ENCODE measurements around the gene PRODH2.
"Not testable (repeated sequence)": the region's sequence is repeated elsewhere in the genome, so short reads cannot be mapped to it uniquely, and the experiment has no call there.

Gene PRODH2

GRCh38 chr19:35796645-35797542 is 15.8 kb downstream of the PRODH2 start:
- no peak for DNase-seq (ENCODE audit: low read depth)

GRCh38 chr19:35795564-35795963 is 17.1 kb downstream of the PRODH2 start:
- DNase-seq (ENCODE audit: low read depth), result not testable (repeated sequence)

- DNase-seq (ENCODE audit: low read depth), result no peak
Observed at GRCh38 chr19:35793381-35794165, 19.1 kb downstream of the PRODH2 start.

- no peak for DNase-seq (ENCODE audit: low read depth)
Observed at GRCh38 chr19:35792888-35793287, 19.8 kb downstream of the PRODH2 start.

- no peak for DNase-seq (ENCODE audit: low read depth)
Observed at GRCh38 chr19:35792312-35792711, 20.3 kb downstream of the PRODH2 start.

- DNase-seq (ENCODE audit: low read depth), result no peak
Observed at GRCh38 chr19:35791814-35792279, 20.8 kb downstream of the PRODH2 start.

- DNase-seq (ENCODE audit: low read depth), result no peak
Observed at GRCh38 chr19:35790981-35791813, 21.4 kb downstream of the PRODH2 start.

- no peak for DNase-seq (ENCODE audit: low read depth)
Observed at GRCh38 chr19:35789978-35790944, 22.4 kb downstream of the PRODH2 start.

- DNase-seq (ENCODE audit: low read depth), result no peak
Observed at GRCh38 chr19:35789195-35789977, 23.3 kb downstream of the PRODH2 start.

- no peak for DNase-seq (ENCODE audit: low read depth)
Observed at GRCh38 chr19:35788205-35788960, 24.3 kb downstream of the PRODH2 start.

- no peak for DNase-seq (ENCODE audit: low read depth)
Observed at GRCh38 chr19:35787227-35787799, 25.3 kb downstream of the PRODH2 start.

GRCh38 chr19:35786299-35787160 is 26.1 kb downstream of the PRODH2 start:
- no peak for DNase-seq (ENCODE audit: low read depth)

- no peak for DNase-seq (ENCODE audit: low read depth)
Observed at GRCh38 chr19:35785339-35785627, 27.4 kb downstream of the PRODH2 start.

- DNase-seq (ENCODE audit: low read depth), result no peak
Observed at GRCh38 chr19:35784503-35785338, 27.9 kb downstream of the PRODH2 start.

- DNase-seq (ENCODE audit: low read depth), result no peak
Observed at GRCh38 chr19:35783469-35784434, 28.9 kb downstream of the PRODH2 start.

- no peak for DNase-seq (ENCODE audit: low read depth)
Observed at GRCh38 chr19:35782589-35782988, 30.1 kb downstream of the PRODH2 start.
